Naive thymus-derived CD4-positive, alpha-beta T cell (primary cell): ENCODE data around the gene PBX1. TPM values are rescaled to one million over a fixed set of nuclear protein-coding genes. Genes with fewer than 3 reads are reported as not detected.

Experiments
- ATAC-seq: fragments of 150-1000 bp; cut with Tn5 transposase; 2 replicates; pipeline ENCODE4 v1.10.0; 2021; ENCODE audit warnings: mild to moderate bottlenecking, moderate library complexity
- CTCF ChIA-PET: fragments of 350-600 bp; sonication (Branson Sonifier 250); formaldehyde crosslinking; loops from one replicate; lab custom pipeline; 2021; ENCODE audit warnings: antibody characterized with exemption; lab: Charles Lee
- POLR2A ChIA-PET: fragments of 350-600 bp; sonication (Branson Sonifier 250); formaldehyde crosslinking; loops from one replicate; lab custom pipeline; 2021; ENCODE audit warnings: antibody characterized with exemption, inconsistent platforms; lab: Charles Lee
- DNase-seq, 9 donors: peaks; one replicate each; pipeline versions ENCODE4 v3.0.0 to v3.0.0-alpha.2; 2020 to 2022; ENCODE audit warnings: mixed read lengths in 1 of 9
- H3K27ac ChIP-seq: one replicate; pipeline ENCODE4 v1.7.0; 2013; ENCODE audit warnings: mild to moderate bottlenecking, low read depth, low read length, moderate library complexity
- H3K27me3 ChIP-seq, 2 donors: one replicate each; pipeline ENCODE4 v1.7.0; 2013; ENCODE audit warnings: low read length in 2 of 2, mild to moderate bottlenecking in 2 of 2, moderate library complexity in 2 of 2; ENCODE audit not compliant: control insufficient read depth in 2 of 2, insufficient read depth in 2 of 2
- H3K36me3 ChIP-seq, 3 experiments: 1 replicate in 2 of 3; 2 replicates in 1 of 3; pipeline ENCODE4 v1.7.0; 2013; ENCODE audit warnings: low read length in 3 of 3, mild to moderate bottlenecking in 3 of 3, moderate library complexity in 1 of 3; ENCODE audit not compliant: insufficient read depth in 3 of 3, control insufficient read depth in 2 of 3
- H3K4me1 ChIP-seq, 2 donors: one replicate each; pipeline ENCODE4 v1.7.0; 2013; ENCODE audit warnings: low read length in 2 of 2, mild to moderate bottlenecking in 2 of 2, moderate library complexity in 1 of 2; ENCODE audit not compliant: control insufficient read depth in 2 of 2, insufficient read depth in 2 of 2
- H3K4me3 ChIP-seq: 2 replicates; pipeline ENCODE4 v1.7.0; 2013; ENCODE audit warnings: mild to moderate bottlenecking, low read length
- H3K9me3 ChIP-seq, 3 experiments: 1 replicate in 2 of 3; 2 replicates in 1 of 3; pipeline ENCODE4 v1.7.0; 2013; ENCODE audit warnings: low read length in 3 of 3; ENCODE audit not compliant: control insufficient read depth in 2 of 3
- H3K27ac Mint-ChIP-seq, 9 donors: one replicate each; pipeline ENCODE4 v1.8.0; 2020 to 2022; ENCODE audit warnings: mixed read lengths in 9 of 9, mild to moderate bottlenecking in 8 of 9, moderate library complexity in 5 of 9, inconsistent platforms in 2 of 9
- H3K27me3 Mint-ChIP-seq, 5 donors: one replicate each; pipeline ENCODE4 v1.8.0; 2021 to 2022; ENCODE audit warnings: mixed read lengths in 5 of 5, mild to moderate bottlenecking in 1 of 5
- H3K36me3 Mint-ChIP-seq, 5 donors: one replicate each; pipeline ENCODE4 v1.8.0; 2020 to 2022; ENCODE audit warnings: mixed read lengths in 5 of 5, mild to moderate bottlenecking in 3 of 5, inconsistent platforms in 1 of 5
- H3K4me1 Mint-ChIP-seq, 7 donors: one replicate each; pipeline ENCODE4 v1.8.0; 2020 to 2022; ENCODE audit warnings: mixed read lengths in 7 of 7, mild to moderate bottlenecking in 3 of 7, inconsistent platforms in 1 of 7
- H3K4me3 Mint-ChIP-seq, 10 donors: one replicate each; pipeline ENCODE4 v1.8.0; 2020 to 2022; ENCODE audit warnings: mild to moderate bottlenecking in 10 of 10, mixed read lengths in 10 of 10, moderate library complexity in 6 of 10, inconsistent platforms in 2 of 10
- H3K9me3 Mint-ChIP-seq, 11 donors: one replicate each; pipeline ENCODE4 v1.8.0; 2020 to 2022; ENCODE audit warnings: mixed read lengths in 11 of 11, mild to moderate bottlenecking in 4 of 11, inconsistent platforms in 1 of 11, moderate library complexity in 1 of 11
- intact Hi-C, 2 donors: fragments of 100-400 bp; cut with micrococcal nuclease; formaldehyde crosslinking; loops; one replicate each; pipeline ENCODE4 v1.15.1; 2023
- polyA plus RNA-seq, 2 donors: library from polyadenylated mRNA; unstranded; fragments of 300-500 nt; fragmentation: Illumina TruSeq; gene quantifications; one replicate each; pipeline ENCODE4 v1.2.3, GENCODE V29; 2021
- total RNA-seq, 6 experiments: library from RNA in 5 of 6; stranded (reverse) in 5 of 6; gene quantifications; 1 replicate in 5 of 6; 2 replicates in 1 of 6; pipeline ENCODE4 v1.2.3 and lab custom pipeline; 2021 to 2026

Gene PBX1
- total and polyA plus RNA-seq, 7 experiments from 2014 or later: 0.02 to 2.9 (median 1.7) TPM; not detected in 1

- Histone ChIP-seq H3K4me3 (no peak overlapping the region), H3K36me3 (no peaks in the 10 kb centered on the region), H3K27me3 (no peaks in the 10 kb centered on the region), H3K9me3 (no peaks in the 10 kb centered on the region), H3K4me1 (no peaks in the 10 kb centered on the region), H3K27ac (no peak overlapping the region)
- Mint-ChIP-seq H3K27me3 (peaks cover 0 to 6% (median under 1%) of the 10 kb centered on the region in 5 donors), H3K27ac (no peak overlapping the region), H3K4me1 (peaks cover 0 to under 1% (median 0%) of the 10 kb centered on the region in 7 donors), H3K4me3 (no peak overlapping the region), H3K9me3 (no peaks in the 10 kb centered on the region), H3K36me3 (no peaks in the 10 kb centered on the region)
- ChIA-PET CTCF (no interaction called here), POLR2A (no interaction called here)
- DNase-seq (no peak), ATAC-seq (no peak)
- intact Hi-C loops: no loop called here
Measured at GRCh38 chr1:164780111-164780812, 221.3 kb downstream of the PBX1 start.

GRCh38 chr1:164780863-164781262 is 221.9 kb downstream of the PBX1 start:
- Histone ChIP-seq H3K27me3 (no peaks in the 10 kb centered on the region), H3K4me1 (no peaks in the 10 kb centered on the region), H3K36me3 (no peaks in the 10 kb centered on the region), H3K4me3 (no peak overlapping the region), H3K9me3 (no peaks in the 10 kb centered on the region), H3K27ac (no peak overlapping the region)
- no peak overlapping the region for H3K4me3 Mint-ChIP-seq
- H3K4me1 Mint-ChIP-seq: no peaks in the 10 kb centered on the region
- intact Hi-C loops: no loop called here
- ChIA-PET CTCF (no interaction called here), POLR2A (no interaction called here)
- no peaks in the 10 kb centered on the region for H3K9me3 Mint-ChIP-seq
- DNase-seq (no peak), ATAC-seq (no peak)
- no peaks in the 10 kb centered on the region for H3K36me3 Mint-ChIP-seq
- peaks cover 0 to 6% (median 0%) of the 10 kb centered on the region in 5 donors for H3K27me3 Mint-ChIP-seq
- H3K27ac Mint-ChIP-seq: no peak overlapping the region

- Mint-ChIP-seq H3K4me1 (peaks cover 0 to 3% (median 0%) of the 10 kb centered on the region in 7 donors), H3K27ac (no peak overlapping the region), H3K36me3 (no peaks in the 10 kb centered on the region), H3K9me3 (no peaks in the 10 kb centered on the region), H3K27me3 (peaks cover 0 to 10% (median 6%) of the 10 kb centered on the region in 5 donors), H3K4me3 (no peak overlapping the region)
- ChIA-PET POLR2A (no interaction called here), CTCF (no interaction called here)
- DNase-seq: no peak
- Histone ChIP-seq H3K36me3 (no peaks in the 10 kb centered on the region), H3K4me3 (no peak overlapping the region), H3K27me3 (no peaks in the 10 kb centered on the region), H3K27ac (no peak overlapping the region), H3K4me1 (no peaks in the 10 kb centered on the region), H3K9me3 (no peaks in the 10 kb centered on the region)
- ATAC-seq: no peak
- intact Hi-C loops: no loop called here
Measured at GRCh38 chr1:164781972-164782371, 223.0 kb downstream of the PBX1 start.

GRCh38 chr1:164783778-164784555 is 225.0 kb downstream of the PBX1 start:
- Mint-ChIP-seq H3K4me1 (peaks cover 0 to 10% (median 4%) of the 10 kb centered on the region in 7 donors), H3K27me3 (peaks cover 0 to 22% (median 13%) of the 10 kb centered on the region in 5 donors), H3K4me3 (no peak overlapping the region), H3K27ac (no peak overlapping the region), H3K36me3 (no peaks in the 10 kb centered on the region), H3K9me3 (no peaks in the 10 kb centered on the region)
- CTCF ChIA-PET: no interaction called here
- Histone ChIP-seq H3K4me3 (no peak overlapping the region), H3K27me3 (no peaks in the 10 kb centered on the region), H3K36me3 (no peaks in the 10 kb centered on the region), H3K27ac (no peak overlapping the region), H3K9me3 (no peaks in the 10 kb centered on the region), H3K4me1 (no peaks in the 10 kb centered on the region)
- POLR2A ChIA-PET: no interaction called here
- ATAC-seq (no peak), DNase-seq (no peak)
- intact Hi-C loops: no loop called here

- Histone ChIP-seq H3K4me1 (no peaks in the 10 kb centered on the region), H3K36me3 (no peaks in the 10 kb centered on the region), H3K4me3 (no peak overlapping the region), H3K27ac (no peak overlapping the region), H3K27me3 (no peaks in the 10 kb centered on the region), H3K9me3 (no peaks in the 10 kb centered on the region)
- intact Hi-C loops: loop anchor here (5.0 kb wide), 2 partner anchors 693 to 1933 kb away; no protein-coding TSS in a partner anchor
- ATAC-seq: no peak
- H3K4me3 Mint-ChIP-seq: no peak overlapping the region
- H3K27ac Mint-ChIP-seq: no peak overlapping the region
- no peaks in the 10 kb centered on the region for H3K9me3 Mint-ChIP-seq
- ChIA-PET POLR2A (no interaction called here), CTCF (no interaction called here)
- peaks cover 0 to 10% (median 4%) of the 10 kb centered on the region in 7 donors for H3K4me1 Mint-ChIP-seq
- H3K36me3 Mint-ChIP-seq: no peaks in the 10 kb centered on the region
- H3K27me3 Mint-ChIP-seq: peaks cover 0 to 22% (median 13%) of the 10 kb centered on the region in 5 donors
- DNase-seq: no peak
Measured at GRCh38 chr1:164784960-164785359, 226.0 kb downstream of the PBX1 start.

GRCh38 chr1:164785841-164786534 is 227.0 kb downstream of the PBX1 start:
- Histone ChIP-seq H3K27ac (no peak overlapping the region), H3K4me3 (no peak overlapping the region), H3K36me3 (no peaks in the 10 kb centered on the region), H3K4me1 (no peaks in the 10 kb centered on the region), H3K27me3 (no peaks in the 10 kb centered on the region), H3K9me3 (no peaks in the 10 kb centered on the region)
- Mint-ChIP-seq H3K27ac (no peak overlapping the region), H3K36me3 (no peaks in the 10 kb centered on the region), H3K4me3 (no peak overlapping the region), H3K9me3 (peaks cover 0 to 2% (median 0%) of the 10 kb centered on the region in 11 donors), H3K4me1 (peaks cover 0 to 10% (median 4%) of the 10 kb centered on the region in 7 donors), H3K27me3 (peaks cover 0 to 25% (median 13%) of the 10 kb centered on the region in 5 donors)
- POLR2A ChIA-PET: no interaction called here
- intact Hi-C loops: loop anchor here (5.0 kb wide), 2 partner anchors 694 to 1934 kb away; no protein-coding TSS in a partner anchor
- ATAC-seq (no peak), DNase-seq (no peak)
- CTCF ChIA-PET: no interaction called here
